HG03432 (cell line): ENCODE results near the gene AGMO.
"Not testable (repeated sequence)": the region's sequence is repeated elsewhere in the genome, so short reads cannot be mapped to it uniquely, and the experiment has no call there.

Experiments used
- ATAC-seq: cut with Tn5 transposase; IDR thresholded peaks from one replicate; pipeline ENCODE4 v1.9.1; 2021; ENCODE audit warnings: mild to moderate bottlenecking, moderate library complexity; ENCODE audit not compliant: unreplicated experiment

The AGMO gene

DNA sequence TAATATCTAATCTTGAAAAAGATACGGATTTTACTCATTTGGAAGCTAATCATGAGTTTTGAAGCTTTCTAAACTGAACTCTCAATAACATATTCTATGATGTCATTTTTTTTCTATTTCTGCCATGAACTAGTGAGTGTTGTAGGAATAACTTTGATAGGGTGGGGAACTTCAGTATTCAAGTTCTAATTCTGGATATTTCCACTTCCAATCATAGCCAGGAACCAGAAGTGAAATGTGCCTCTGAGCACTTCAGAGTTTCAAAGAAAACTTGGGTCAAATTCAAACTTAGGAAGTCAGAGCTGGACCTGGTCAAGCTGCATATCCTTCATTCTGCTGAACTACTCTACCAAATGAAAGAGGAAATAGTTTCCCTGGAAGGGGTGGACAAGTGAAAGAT is 847 bp downstream of the AGMO start:
- ATAC-seq: no peak

DNA sequence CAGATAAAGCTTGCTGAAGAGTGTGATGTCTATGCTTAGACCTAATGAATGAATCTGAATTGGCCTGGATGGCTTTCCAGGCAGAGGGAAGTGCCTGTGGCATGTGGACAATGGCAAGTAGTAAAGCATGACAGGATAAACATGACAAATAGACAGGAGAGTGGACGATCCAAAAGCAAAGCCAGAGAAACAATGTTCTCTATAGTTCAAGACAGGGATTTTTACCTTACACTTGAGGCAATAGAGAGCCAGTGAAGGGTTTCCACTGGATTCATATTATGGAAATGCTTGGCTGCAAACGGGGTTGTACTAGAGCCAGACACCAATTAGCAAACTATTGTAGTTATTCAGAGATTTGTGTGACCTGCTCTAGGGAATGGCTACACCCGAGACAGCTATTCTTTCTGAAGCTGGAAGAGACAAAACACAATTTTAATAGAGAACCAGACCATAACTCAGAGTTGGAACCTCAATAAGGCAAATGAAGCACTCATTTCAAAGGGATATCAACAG is 2.3 kb downstream of the AGMO start:
- ATAC-seq: no peak

DNA sequence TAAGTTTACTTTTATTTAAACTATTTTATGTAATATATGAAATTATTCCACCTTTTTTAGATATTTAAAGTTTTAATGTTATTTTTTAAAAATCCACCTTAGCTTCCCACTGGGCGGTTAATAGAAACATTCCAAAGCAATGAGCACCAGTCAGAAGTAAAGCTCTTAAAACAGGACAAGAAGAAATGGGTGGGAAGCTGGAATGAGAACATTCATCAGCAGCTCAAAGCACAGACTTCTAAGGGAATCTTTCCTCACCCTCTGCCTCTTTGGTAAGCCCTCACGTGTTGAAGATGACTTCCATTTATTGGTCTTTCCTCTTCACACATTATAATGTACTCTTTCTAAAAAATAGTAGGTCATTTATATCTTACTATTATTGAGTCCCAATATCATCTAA is 3.1 kb downstream of the AGMO start:
- no peak for ATAC-seq

DNA sequence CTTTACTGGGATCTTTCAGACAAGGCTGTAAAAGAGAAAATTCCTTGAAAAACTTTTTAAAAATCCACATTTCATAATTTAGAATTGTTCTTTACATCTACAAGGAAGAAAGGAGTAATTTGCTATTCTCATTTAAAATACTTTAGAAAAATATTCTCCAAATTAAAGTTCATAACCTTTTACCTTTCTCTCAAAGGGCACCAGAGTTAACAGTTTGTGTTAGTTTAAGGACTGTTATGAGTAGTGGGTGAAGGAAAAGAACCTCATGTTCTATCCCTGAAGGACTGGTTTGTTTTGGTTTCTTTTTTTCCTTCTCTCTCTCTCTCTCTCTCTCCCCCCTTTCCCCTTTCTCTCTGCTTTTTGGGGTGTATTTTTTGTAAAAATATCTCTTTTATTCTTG is 4.1 kb downstream of the AGMO start:
- ATAC-seq: no peak

DNA sequence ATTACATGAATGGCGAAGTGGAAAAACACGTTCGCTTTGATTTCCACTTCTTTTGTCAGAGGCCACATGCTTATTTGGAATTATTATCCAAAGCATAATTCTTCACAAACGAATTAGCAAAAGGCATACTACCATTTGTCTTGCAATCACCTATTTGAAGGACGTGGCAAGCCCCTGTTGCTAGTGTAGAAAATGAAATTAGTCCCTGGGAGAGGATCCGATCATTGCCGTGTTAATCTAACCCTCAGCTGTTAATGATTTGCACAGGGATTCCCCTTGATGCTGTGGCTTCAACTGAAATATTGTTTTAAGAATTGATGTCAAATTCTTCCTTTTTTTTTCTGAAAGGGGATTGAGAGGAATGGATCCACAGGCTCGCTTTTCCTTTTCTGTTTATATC is 4.6 kb downstream of the AGMO start:
- peak; percentile 62 for ATAC-seq

DNA sequence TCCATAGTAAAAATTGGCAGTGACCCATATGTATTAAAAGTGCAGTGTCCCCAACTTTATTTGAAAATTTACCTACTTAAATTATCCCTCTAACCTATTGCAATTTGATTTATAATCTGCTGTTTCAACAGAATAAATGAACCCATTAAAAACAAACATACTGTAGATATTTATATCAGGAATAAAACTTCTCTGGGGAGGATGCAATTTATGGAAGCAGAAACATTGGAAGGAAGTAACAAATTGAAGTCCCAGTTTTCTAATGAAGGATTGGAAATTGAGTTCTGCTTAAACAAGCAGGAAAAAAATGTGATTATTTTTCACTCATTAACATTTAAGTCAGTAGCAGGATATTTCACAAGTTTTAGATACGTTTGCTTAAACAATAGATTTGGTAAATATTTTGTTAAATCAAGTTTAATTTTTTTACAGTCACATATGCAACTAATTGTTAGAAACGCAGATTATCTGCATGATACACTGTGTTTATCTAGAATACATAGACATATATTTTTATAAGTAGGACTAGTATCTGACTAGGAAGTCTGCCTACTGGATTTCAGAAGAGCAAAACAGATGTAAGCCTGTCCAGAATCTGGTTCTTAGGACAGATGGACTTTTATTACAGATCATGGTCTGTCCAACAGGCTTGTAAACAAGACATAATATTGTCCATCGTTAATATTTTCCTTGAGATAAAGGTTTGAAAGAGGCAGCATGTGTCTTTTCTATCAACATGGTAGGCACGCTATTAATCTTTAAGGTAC is 5.3 kb downstream of the AGMO start:
- no peak for ATAC-seq

DNA sequence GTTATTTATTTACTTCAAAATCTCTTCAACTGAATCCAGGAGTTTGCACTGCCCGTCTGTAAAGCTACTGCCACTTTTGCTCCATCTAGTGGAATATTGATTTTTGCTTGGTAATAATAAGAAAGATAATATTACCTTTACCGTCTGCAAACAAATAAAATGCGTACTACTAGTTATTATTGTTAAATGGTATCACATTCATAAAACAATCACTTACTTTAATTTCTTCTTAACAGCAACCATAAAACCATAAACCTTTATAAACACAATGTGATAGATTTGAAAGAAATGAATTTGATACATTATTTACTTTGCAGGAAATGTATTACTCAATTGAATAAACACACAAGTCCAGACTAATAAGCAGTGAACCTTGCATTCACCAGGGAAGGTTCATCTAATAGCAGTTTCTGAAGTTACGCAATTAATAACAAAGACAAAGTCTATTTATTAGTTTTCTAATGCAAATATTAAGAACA is 6.4 kb downstream of the AGMO start:
- no peak for ATAC-seq

DNA sequence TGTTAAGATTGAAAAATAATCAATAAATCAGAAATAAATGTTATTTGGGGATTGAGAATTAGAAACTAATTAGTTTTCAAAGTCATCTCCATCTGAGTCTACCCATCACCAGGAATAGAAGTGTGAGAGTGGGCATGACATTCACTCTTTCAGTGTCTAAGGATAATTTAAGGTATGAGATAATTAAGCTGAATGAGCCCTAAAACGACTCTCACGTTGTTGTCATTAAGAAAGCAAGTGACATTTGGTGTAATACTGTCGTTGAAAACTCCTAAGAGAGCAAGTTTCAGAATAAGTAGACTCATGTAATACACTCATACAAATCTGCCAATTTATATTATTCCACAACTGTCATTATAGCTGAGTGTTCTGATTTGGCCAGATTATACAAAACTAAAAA is 7.1 kb downstream of the AGMO start:
- no peak for ATAC-seq

DNA sequence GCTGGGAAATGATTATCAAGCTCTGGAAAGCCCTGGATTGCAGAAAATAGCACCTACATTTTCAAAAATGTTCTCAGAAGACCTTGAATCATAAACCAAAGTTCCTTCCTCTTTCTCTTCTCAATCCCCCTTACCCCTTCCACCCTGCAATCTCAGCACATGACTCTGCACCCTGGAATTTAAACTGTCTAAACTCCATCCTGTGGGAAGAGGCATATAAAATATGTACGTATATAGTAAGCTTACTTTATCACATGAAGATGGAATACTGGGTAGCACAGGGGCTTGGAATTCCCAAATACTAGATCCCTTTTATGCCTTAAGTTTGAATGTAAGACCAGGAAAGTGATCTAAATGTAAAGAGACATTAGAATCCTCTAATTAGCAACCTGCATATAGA is 7.7 kb downstream of the AGMO start:
- ATAC-seq: no peak

DNA sequence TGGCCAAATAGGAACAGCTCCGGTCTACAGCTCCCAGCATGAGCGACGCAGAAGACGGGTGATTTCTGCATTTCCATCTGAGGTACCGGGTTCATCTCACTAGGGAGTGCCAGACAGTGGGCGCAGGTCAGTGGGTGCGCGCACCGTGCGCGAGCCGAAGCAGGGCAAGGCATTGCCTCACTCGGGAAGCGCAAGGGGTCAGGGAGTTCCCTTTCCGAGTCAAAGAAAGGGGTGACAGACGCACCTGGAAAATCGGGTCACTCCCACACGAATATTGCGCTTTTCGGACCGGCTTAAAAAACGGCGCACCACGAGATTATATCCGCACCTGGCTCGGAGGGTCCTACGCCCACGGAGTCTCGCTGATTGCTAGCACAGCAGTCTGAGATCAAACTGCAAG is 14.5 kb downstream of the AGMO start:
- ATAC-seq: not testable (repeated sequence)

DNA sequence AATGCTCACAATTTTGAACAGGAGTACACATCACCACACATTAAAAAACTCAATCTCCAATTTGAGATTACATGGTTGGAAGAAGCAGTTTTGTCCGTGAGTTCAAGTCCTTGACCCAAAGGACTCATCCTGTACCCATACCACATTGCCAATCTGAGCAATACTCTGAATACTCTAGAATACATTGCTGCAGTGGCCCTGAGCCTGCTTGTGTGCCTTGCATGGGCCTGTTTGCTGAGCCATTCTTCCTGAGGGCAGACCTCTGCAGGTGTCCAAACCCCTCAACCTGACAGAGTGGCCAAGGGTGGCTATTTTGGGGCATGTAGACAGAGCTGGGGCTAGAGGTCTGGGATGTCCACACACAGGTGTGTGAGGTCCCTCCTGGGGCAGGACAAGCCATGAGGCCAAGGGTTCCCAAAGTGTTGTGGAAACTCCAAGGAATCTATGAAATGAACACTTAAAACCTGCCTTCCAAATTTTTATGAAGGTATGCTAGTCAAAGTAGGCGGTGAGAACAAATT is 15.5 kb downstream of the AGMO start:
- ATAC-seq: no peak

DNA sequence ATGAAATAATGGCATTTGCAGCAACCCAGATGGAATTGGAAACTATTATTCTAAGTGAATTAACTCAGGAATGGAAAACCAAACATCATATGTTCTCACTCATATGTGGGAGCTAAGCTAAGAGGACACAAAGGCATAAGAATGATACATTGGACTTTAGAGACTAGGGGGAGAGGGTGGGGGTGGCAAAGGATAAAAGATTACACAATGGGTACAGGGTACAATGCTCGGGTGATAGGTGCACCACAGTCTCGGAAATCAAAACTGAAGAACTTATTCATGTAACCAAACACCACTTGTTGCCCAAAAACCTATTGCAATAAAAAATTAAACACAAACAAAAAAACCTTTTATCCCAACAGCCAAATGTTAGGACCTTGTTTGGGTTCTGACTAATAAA is 17.8 kb downstream of the AGMO start:
- no peak for ATAC-seq

DNA sequence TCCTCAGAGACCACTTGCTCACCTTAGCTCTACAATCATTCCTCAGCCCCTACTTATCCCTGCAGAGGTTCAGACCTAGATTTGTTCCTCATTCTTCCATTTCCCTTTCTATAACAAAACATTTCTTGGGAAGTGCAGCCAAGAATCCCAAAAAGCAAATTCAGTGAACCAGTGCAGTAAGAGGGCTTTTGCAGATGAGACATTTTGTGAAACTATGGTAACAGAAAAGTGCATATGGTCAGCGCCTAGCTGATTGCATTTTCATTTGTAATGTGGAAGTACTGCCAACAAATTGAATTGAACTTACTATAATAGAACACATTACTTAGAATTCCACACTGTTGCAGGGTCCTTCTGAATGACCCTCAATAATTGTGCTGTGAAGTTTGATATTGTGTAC is 18.6 kb downstream of the AGMO start:
- no peak for ATAC-seq

DNA sequence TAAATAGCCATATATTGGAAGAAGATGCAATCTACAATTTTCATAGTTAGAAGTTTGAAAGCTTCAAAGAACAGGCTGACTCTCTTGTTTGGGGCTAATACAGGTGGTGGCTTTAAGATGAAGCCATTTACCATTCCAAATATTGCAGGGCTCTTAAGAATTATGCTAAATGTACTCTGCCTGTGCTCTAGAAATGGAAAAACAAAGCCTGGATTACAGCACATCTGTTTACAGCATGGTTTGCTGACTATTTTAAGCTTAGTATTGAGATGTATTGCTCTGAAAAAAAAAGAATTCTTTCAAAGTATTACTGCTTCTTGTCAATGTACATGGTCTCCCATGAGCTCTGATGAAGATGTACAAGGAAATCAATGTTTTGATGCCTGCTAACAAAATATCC is 34.2 kb downstream of the AGMO start:
- ATAC-seq: no peak

DNA sequence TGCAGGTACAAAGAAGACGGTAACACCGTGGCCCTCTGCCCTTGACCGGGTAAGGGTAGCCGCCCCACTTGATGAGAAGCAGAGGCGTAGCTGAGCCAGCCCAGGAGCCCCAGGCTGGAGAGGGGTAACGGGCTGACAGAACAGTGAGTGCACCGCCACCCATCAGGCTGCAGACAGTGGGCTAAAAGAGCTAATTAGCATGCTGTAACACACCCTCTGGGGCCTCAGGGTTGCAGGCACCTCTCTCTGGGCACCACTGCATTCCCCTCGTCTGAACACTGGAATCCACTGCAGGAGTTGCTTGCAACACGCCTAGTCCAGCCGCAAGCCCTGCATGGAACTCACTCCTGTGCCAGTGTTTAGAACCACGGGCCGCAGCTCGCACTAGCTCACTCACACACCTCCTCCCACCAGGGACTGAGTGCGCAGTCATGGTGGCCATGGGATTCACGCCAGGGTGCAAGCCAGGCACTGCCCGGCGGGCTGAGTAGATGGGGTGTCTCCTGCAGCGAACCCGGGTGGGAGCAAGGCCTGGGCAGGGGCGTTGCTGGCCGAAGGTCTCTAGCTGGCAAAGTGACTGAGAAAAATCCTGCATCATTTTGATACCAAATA is 36.1 kb downstream of the AGMO start:
- ATAC-seq: no peak

DNA sequence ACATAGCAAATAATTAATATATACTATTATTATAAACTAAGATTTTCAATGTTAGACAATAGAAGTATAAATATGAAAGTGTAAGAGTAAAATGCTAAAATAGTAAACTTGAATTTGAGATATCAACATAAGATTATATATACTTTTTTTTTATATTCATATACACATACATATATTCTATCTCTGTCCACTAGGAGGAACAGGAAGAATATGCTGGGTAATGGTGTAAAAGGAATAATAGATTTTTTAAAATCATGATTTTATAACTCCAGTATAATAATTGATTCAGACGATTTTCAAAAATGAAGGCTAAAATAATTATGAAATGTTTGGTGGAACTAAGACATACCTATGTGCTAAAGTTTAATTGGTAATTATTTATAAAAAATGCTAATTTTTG is 37.7 kb downstream of the AGMO start:
- no peak for ATAC-seq

DNA sequence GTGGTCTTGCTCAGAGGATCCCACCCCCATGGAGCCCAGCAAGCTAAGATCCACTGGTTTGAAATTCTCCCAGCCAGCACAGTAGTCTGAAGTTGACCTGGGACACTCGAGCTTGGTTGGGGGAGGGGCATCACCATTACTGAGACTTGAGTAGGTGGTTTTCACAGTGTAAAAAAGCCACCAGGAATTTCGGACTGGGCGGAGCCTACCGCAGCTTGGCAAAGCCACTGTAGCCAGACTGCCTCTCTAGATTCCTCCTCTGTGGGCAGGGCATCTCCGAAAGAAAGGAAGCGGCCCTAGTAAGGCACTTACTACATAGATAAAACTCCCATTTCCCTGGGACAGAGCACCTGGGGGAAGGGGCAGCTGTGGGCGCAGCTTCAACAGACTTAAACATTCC is 44.0 kb downstream of the AGMO start:
- ATAC-seq: not testable (repeated sequence)

DNA sequence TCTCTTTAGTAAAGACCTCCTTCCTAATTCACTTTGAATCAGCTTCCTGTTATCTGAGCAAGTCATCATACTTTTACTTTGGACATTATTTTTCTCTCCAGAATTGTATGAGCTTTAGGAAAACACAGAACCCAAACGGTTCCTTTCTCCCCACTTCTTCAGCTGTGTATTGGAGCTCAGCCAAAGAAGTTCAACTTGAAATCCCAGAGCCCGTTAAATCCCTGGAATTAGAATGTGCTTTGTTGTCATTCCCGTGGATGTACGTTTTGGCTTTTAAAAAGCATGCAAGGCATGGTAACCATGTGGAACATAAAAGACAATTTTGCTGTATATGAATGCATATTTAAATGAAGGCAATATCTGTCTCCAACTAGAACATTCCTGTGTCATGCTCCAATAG is 46.6 kb downstream of the AGMO start:
- no peak for ATAC-seq

DNA sequence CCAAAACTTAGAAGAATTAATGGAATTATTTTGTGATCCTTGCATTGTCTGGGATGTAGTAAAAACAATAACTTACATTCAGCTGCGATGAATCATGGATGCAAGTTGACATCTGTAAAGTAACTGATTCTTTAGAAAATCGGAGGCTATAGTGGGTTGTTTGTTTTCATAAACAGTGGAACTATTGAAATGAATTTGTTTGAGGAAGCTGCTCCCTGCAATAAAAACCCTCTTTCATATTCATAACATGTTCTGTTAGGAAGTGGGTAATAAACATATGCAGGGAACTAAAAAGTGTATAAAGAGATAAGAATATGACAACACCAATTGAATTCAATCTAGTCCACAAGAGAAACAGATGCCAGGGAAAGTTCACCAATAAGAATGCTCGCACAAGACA is 53.6 kb downstream of the AGMO start:
- no peak for ATAC-seq

DNA sequence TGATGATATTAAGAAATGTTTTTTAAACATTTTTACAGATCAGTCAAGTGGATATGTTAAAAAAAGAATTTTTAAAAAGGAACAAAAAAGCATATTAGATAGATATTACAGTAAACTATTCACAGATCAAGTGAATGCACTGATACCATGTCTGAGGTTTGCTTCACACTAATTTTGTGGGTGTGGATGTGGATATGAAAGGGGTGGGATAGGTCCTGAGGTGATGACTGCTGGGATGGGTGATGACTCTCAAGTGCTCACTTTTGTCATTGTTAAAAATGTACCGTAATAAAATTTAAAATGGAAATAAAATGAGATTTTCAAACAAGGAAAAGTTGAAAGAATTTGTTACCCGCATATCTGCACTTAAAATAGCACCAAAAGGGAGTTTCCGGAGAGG is 54.1 kb downstream of the AGMO start:
- ATAC-seq: no peak

DNA sequence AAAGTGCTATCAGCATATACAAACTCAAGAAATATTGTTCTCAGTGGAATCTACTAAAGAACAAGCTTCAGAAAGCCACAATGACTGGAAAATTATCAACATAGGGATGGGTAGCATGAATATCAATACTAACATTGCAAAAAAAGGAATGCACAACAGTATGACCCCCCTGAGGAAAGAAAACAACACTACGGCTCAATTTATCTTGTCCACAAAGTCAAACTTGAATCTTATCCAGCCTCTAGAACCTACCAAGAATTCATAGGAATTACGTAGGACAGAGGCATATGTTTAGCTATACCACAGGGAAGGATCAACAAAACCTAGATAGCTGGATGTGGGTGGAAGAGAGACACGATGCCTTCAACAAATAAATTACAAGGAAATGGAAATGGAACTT is 54.6 kb downstream of the AGMO start:
- ATAC-seq: no peak

DNA sequence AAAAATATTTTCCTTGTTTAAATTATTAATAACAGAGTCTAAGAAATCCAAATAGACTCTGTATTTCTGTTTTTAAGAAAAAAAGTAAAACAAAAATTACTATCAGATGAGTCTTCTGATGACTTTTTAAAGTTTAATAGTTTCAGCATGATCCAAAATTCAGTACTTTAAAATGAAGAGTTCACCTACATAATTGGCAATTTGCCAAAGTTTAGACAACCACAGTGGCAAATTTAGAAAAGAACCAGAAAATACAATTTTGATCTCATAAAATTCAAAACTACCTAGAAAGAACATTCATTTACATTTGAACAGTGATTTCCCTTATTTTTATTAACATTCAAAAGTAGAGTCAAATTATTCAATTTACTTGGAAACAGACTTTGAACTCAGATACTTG is 56.1 kb downstream of the AGMO start:
- ATAC-seq: no peak
